HEK293T (cell line): ENCODE measurements around the gene FXYD4.
A peak's percentile ranks its signal among the peaks of the same experiment; 100 is the strongest.
"Not testable (repeated sequence)": the region's sequence is repeated elsewhere in the genome, so short reads cannot be mapped to it uniquely, and the experiment has no call there.

ENCODE experiments used
- CTCF ChIA-PET: fragments of 350-600 bp; formaldehyde crosslinking; extraction: SDS; loops from one replicate; lab custom pipeline; 2021; ENCODE audit warnings: antibody characterized with exemption, inconsistent platforms; lab: Yijun Ruan, JAX
- POLR2A ChIA-PET: fragments of 350-600 bp; formaldehyde crosslinking; extraction: SDS; loops from one replicate; lab custom pipeline; 2020; ENCODE audit warnings: antibody characterized with exemption, inconsistent platforms; lab: Yijun Ruan, JAX
- DNase-seq: peaks from one replicate; pipeline ENCODE4 v3.0.0; 2012; ENCODE audit warnings: mixed read lengths; ENCODE audit errors: extremely low spot score
- ARNT ChIP-seq: fragments of 450-650 bp; IDR thresholded peaks from 2 replicates; pipeline ENCODE4 v1.6.1; 2017; ENCODE audit warnings: mild to moderate bottlenecking
- BHLHE40 ChIP-seq: fragments of 450-650 bp; IDR thresholded peaks from 2 replicates; pipeline ENCODE4 v1.6.1; 2016; ENCODE audit warnings: mild to moderate bottlenecking, moderate library complexity, borderline replicate concordance
- CTBP1 ChIP-seq: fragments of 450-650 bp; IDR thresholded peaks from 2 replicates; pipeline ENCODE4 v1.6.1; 2016; ENCODE audit warnings: borderline replicate concordance
- ELF4 ChIP-seq: fragments of 450-650 bp; IDR thresholded peaks from 2 replicates; pipeline ENCODE4 v1.6.1; 2017; ENCODE audit warnings: antibody characterized with exemption
- FOXA1 ChIP-seq: fragments of 450-650 bp; IDR thresholded peaks from 2 replicates; pipeline ENCODE4 v1.6.1; 2016; ENCODE audit warnings: mild to moderate bottlenecking
- FOXK2 ChIP-seq: fragments of 450-650 bp; IDR thresholded peaks from 2 replicates; pipeline ENCODE4 v1.6.1; 2016; ENCODE audit warnings: mild to moderate bottlenecking
- FOXM1 ChIP-seq: fragments of 450-650 bp; IDR thresholded peaks from 2 replicates; pipeline ENCODE4 v1.6.1; 2017; ENCODE audit warnings: mild to moderate bottlenecking, borderline replicate concordance
- HDGF ChIP-seq: fragments of 450-650 bp; IDR thresholded peaks from 2 replicates; pipeline ENCODE4 v1.6.1; 2017; ENCODE audit warnings: antibody characterized with exemption, borderline replicate concordance
- L3MBTL2 ChIP-seq: fragments of 450-650 bp; conservative IDR thresholded peaks from 2 replicates; pipeline ENCODE4 v1.6.1; 2016; ENCODE audit warnings: mild to moderate bottlenecking
- LEF1 ChIP-seq: fragments of 450-650 bp; IDR thresholded peaks from 2 replicates; pipeline ENCODE4 v1.6.1; 2017; ENCODE audit warnings: mild to moderate bottlenecking, borderline replicate concordance
- NFRKB ChIP-seq: fragments of 450-650 bp; IDR thresholded peaks from 2 replicates; pipeline ENCODE4 v1.6.1; 2016; ENCODE audit warnings: mild to moderate bottlenecking, moderate library complexity
- PKNOX1 ChIP-seq: fragments of 450-650 bp; IDR thresholded peaks from 2 replicates; pipeline ENCODE4 v1.6.1; 2016
- SP1 ChIP-seq: fragments of 450-650 bp; IDR thresholded peaks from 2 replicates; pipeline ENCODE4 v1.6.1; 2017
- SUZ12 ChIP-seq: fragments of 450-650 bp; IDR thresholded peaks from 2 replicates; pipeline ENCODE4 v1.6.1; 2016; ENCODE audit warnings: mild to moderate bottlenecking
- TARDBP ChIP-seq: fragments of 450-650 bp; IDR thresholded peaks from 2 replicates; pipeline ENCODE4 v1.6.1; 2016
- ZNF384 ChIP-seq: fragments of 450-650 bp; IDR thresholded peaks from 2 replicates; pipeline ENCODE4 v1.6.1; 2016

FXYD4 gene

GRCh38 chr10:43419997-43420368 lies 48.5 kb downstream of the FXYD4 start:
- TF ChIP-seq PKNOX1 (no peak), L3MBTL2 (peak; percentile 85)
- ChIA-PET CTCF (no interaction called here), POLR2A (interaction anchor here (1.3 to 3.7 kb wide), 4 partner anchors 11 to 24 kb away, joined by 4 to 37 read pairs (median 6); partner anchors contain the start of genes HNRNPF and ZNF487)
- DNase-seq: no peak

- DNase-seq: peak; percentile 77
- TF ChIP-seq ZNF384 (peak; percentile 36; the same call in 1 of the 2 replicates), L3MBTL2 (peak; percentile 94), NFRKB (no peak)
- ChIA-PET CTCF (interaction anchor here (1.0 kb wide), 1 partner anchor 10 kb away, joined by 3 read pairs; no protein-coding TSS in a partner anchor), POLR2A (interaction anchor here (0.8 to 3.7 kb wide), 4 partner anchors 11 to 24 kb away, joined by 4 to 37 read pairs (median 6); partner anchors contain the start of gene HNRNPF)
Measured at GRCh38 chr10:43420369-43421200, 49.1 kb downstream of the FXYD4 start.

GRCh38 chr10:43421201-43421507 lies 49.7 kb downstream of the FXYD4 start:
- no peak for TF ChIP-seq BHLHE40
- no peak for TF ChIP-seq SP1
- TF ChIP-seq FOXK2: no peak
- no peak for TF ChIP-seq FOXM1
- TF ChIP-seq TARDBP: no peak
- TF ChIP-seq SUZ12: no peak
- TF ChIP-seq HDGF: no peak
- no peak for TF ChIP-seq LEF1
- TF ChIP-seq L3MBTL2: no peak; the same call in 1 of the 2 replicates
- TF ChIP-seq NFRKB: no peak
- TF ChIP-seq ARNT: no peak
- no peak for TF ChIP-seq ELF4
- no peak for TF ChIP-seq ZNF384
- TF ChIP-seq FOXA1: no peak
- ChIA-PET CTCF (interaction anchor here (1.0 kb wide), 1 partner anchor 11 kb away, joined by 3 read pairs; no protein-coding TSS in a partner anchor), POLR2A (interaction anchor here (0.8 to 3.7 kb wide), 4 partner anchors 12 to 24 kb away, joined by 4 to 37 read pairs (median 6); partner anchors contain the start of gene HNRNPF)
- no peak for DNase-seq

GRCh38 chr10:43421519-43421918 lies 50.1 kb downstream of the FXYD4 start:
- POLR2A ChIA-PET: interaction anchor here (1.2 to 3.7 kb wide), 3 partner anchors 11 to 18 kb away, joined by 4 to 37 read pairs (median 6); partner anchors contain the start of gene HNRNPF
- TF ChIP-seq FOXM1: no peak
- no peak for TF ChIP-seq SP1
- TF ChIP-seq FOXA1: no peak
- CTCF ChIA-PET: no interaction called here
- no peak for DNase-seq

GRCh38 chr10:43421944-43422343 lies 50.5 kb downstream of the FXYD4 start:
- POLR2A ChIA-PET: interaction anchor here (2.5 to 3.7 kb wide), 2 partner anchors 13 to 18 kb away, joined by 6 to 37 read pairs; partner anchors contain the start of gene HNRNPF
- CTCF ChIA-PET, DNase-seq: not testable (repeated sequence)

GRCh38 chr10:43424416-43424815 lies 53.0 kb downstream of the FXYD4 start:
- DNase-seq: no peak
- ChIA-PET POLR2A (interaction anchor here (1.4 kb wide), 1 partner anchor 12 kb away, joined by 5 read pairs; the partner anchor contains the start of gene ZNF487), CTCF (interaction anchor here (0.6 kb wide), 1 partner anchor 132 kb away, joined by 5 read pairs; no protein-coding TSS in a partner anchor)
- no peak for TF ChIP-seq LEF1
- TF ChIP-seq NFRKB: no peak
- no peak for TF ChIP-seq FOXM1
- TF ChIP-seq L3MBTL2: no peak
- TF ChIP-seq SP1: no peak
- no peak for TF ChIP-seq FOXA1
- TF ChIP-seq PKNOX1: no peak
- no peak for TF ChIP-seq ARNT
- TF ChIP-seq SUZ12: no peak
- TF ChIP-seq HDGF: no peak
- no peak for TF ChIP-seq CTBP1
- TF ChIP-seq BHLHE40: no peak
- TF ChIP-seq ELF4: no peak
